Skeletal muscle cell (primary cell): Measurements from ENCODE around the gene CLMN.
A peak's percentile ranks its signal among the peaks of the same experiment; 100 is the strongest.
"Not testable (repeated sequence)": the region's sequence is repeated elsewhere in the genome, so short reads cannot be mapped to it uniquely, and the experiment has no call there.

ENCODE experiments used
- DNase-seq: peaks from one replicate; pipeline ENCODE4 v3.0.0-alpha.2; 2010; ENCODE audit warnings: low read depth
- H3K4me3 ChIP-seq: 2 replicates; pipeline ENCODE4 v1.5.1; 2011; ENCODE audit warnings: low read depth, mild to moderate bottlenecking, control low read depth, low read length, moderate library complexity

The CLMN gene

DNA sequence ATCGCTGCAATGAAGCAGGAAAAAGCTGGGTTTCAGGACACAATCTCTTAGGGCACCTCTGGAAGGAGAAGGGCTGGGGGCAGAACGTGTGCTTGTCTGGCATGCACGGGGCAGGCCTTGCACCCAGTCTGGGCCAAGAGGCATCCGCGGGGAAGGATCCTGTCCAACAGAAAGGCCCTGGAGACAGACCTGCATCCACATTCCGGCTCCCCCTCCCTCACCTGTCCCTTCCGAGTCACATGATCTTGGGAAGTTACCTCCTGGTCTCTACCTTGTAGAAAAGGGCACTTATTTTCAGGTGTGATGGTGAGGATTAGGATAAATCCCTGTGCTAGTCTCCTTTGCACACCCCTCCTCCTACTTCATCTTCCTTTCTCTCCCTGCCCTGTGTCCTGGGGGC, 25.4 kb downstream of the CLMN start:
- no peak overlapping the region for H3K4me3 ChIP-seq
- DNase-seq, result no peak

DNA sequence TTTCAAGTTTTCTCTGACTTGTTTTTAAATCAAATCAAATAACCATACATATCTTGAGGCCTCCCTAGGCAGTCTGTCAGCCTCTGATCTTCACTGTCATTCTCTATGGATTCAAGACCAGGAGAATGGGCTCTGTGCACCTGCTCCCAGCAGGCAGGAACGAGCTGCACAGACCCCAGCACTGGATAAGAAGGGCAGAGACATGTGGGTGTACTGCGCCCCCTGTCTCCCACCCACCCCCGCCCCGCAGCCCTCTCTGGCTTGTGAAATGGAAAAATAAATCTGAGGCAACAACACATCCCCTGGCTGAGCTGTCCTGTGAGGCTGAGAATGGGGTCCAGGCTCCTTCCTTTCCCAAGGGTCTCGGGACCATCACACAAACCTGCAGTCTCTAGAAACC, 26.3 kb downstream of the CLMN start:
- no peak overlapping the region for H3K4me3 ChIP-seq
- DNase-seq, result no peak

DNA sequence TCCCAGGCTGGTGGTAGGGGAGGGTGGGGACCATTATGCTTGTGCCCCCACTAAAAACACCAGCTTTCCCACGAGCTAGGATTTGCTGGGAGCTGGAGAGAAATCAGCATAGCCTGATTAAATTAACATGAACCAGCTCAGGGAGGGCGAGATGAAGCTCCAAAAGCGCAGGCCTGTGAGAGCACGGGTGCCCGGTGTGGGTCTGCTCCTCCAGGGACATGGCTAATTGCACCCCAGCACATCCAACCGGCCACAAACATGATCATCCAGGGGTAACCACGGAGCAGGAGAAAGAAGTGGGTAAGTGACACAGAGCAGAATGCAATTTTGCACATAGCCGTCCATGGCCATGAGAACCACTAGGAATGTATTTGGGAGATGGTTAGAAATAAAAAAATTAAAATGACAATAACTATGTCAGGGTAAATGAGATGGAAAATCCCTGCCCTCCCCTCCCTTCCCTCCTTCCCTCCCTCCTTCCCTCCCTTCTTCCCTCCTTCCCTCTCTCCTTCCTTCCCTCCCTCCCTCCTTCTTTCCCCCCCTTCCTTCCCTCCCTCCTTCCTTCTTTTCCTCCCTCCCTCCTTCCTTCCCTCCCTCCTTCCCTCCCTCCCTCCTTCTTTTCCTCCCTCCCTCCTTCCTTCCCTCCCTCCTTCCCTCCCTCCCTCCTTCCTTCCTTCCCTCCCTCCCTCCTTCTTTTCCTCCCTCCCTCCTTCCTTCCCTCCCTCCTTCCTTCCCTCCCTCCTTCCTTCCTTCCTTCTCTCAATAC, 26.9 kb downstream of the CLMN start:
- no peak for DNase-seq
- no peak overlapping the region for H3K4me3 ChIP-seq

DNA sequence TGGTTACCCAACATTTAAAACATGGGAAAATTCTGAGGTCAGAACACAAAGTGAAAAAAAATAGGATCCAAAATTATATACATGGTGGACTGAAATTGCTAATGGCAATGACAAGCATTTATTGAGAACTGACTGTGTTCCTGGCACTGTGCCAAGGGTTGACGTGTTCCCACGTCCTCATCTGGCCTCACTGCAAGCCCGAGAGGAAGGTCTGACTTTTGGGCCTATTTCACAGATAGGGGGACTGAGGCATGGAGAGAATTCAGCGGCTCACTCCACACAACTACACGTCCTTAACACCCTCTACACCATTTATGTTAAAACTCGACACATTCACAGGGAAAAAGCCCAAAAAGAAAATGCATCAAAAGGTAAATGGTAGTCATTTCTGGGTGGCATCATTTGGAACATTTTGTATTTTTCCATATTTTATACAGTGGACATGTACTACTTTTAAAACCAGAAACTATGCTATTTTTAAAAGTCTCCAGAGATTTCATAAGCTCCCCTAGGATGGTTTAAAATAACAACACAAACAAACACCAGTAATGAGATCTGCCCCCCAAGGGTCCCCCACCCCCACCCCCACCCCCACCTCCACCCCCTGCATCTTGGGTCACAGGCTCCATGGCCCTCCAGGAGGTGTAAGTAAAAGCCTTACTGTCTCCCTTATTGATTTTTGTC, 27.7 kb downstream of the CLMN start:
- peak; percentile 52 for DNase-seq
- no peak overlapping the region for H3K4me3 ChIP-seq

DNA sequence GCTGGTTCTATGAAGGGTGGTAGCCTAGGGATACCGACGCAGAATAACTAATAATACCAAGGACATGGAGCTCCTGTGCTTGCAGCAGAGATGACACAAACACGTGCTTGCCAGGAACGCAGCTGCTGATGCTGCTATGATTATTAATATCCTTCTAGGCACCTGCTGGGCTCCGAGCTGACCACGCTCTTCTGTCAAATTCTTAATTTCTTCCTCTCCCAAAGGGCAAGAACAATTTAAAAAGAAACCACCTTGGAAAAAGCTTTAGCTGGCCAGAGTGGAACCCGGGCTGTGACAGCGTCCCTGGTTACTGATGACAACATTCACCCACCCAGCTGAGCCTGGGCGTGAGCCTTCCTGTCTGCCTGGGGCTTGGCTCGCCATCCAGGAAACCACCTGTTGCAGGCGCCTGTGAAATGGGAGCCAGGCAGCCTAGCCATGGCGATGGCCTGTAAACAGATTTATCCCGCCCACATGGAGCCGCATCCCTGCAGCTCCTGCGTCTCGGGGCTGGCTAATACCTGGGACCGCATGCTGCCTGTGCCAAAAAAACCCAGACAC, 28.8 kb downstream of the CLMN start:
- no peak overlapping the region for H3K4me3 ChIP-seq

DNA sequence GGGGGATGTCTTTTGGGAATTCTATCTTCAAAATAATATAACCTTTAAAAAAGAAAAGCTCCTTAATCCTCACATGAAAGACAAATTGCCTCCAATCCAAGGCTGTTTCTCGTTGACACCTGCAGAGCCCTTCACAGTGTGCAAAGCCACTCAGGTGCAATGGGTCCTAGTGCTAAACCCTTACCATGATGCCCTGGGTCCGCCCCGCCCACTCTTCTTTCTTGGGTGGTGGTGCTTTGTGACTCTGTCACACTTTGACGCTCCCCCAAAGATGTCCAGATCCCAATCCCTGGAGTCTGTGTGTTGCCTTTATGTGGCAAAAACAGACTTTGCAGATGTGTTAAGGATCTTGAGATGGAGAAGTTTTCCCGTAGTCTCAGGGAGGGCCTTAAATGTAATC, 29.7 kb downstream of the CLMN start:
- H3K4me3 ChIP-seq, result no peak overlapping the region
- no peak for DNase-seq

More for the DNA sequence above, 28.8 kb downstream of the CLMN start:
- DNase-seq, result no peak

DNA sequence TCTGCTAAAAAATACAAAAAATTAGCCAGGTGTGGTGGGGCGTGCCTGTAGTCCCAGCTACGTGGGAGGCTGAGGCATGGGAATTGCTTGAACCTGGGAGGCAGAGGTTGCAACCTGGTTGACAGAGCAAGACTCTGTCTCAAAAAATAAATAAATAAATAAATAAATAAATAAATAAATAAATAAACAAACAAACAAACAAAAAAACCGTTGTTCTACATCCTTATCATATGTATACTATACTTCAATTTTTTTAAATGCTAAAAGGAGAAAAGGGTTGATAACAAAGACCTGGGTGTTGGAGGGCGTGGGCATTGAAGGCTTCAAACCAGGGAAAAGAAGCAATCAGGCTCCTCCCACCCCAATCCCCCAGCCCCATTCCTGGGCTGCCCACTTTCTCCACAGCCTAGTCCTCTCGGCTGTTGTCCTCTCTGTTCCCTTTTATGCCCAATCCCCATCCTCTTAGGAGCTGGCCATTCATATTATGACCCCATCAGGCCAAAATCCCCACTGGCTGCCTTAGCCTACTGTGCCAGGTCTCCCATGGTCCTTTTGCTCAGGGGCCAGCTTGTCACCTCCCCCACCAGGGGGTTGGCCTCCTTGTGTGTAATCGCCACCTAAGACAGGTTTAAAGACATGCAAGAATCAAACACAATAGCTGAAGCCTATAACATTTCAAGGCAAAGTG, 30.2 kb downstream of the CLMN start:
- no peak overlapping the region for H3K4me3 ChIP-seq
- DNase-seq, result no peak

DNA sequence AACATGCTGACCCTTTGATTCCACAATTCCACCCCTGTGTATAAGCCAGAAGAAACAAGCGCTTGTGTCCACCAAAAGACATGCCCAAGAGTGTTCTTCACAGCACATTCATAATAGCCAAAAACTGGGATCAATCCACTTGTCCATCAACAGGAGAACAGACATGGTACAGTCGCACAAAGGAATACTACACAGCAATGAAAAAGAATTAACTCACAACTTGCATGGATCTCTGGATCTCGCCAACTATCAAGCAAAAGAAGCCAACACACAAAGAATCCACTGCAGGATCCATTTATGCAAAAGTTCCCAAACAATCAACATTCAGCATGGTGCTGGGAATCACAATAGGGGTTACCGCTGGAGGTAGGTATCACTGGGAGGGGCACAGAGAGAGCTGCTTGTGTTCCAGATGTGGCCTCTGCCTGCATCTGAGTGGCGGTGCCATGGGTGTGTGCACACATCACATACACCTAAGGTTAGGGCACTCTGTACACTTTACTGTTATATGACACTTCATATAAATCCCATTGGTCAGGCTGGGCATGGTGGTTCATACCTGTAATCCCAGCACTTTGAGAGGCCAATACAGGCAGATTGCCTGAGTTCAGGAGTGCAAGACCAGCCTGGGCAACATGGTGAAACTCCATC, 30.9 kb downstream of the CLMN start:
- no peak for DNase-seq
- no peak overlapping the region for H3K4me3 ChIP-seq

DNA sequence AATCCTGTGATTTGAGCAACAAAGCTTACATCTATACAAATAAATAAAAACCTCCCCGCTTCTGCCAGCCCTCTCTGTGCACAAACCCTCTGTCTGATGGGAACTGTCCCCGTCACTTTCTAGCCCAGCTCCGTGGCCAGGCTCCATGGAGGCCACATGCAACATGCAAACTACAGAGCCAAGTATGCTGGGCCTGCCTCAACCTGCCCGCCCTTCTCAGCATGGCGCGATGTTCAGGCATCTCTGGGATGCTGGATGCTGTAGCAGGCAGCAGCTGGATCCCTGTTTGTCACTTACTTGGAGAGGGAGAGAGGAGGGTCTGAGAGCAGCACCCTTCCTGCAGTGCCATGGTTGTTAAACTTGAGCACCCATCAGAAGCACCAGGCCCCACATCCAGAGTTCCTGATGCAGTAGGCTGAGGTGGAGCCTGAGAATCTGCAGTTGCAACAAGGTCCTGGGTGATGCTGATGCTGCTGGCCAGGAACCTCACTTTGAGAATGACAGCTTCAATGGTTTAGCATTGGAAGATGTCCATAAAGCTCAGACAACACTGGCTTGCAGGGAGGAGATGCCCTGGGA, 32.4 kb downstream of the CLMN start:
- no peak overlapping the region for H3K4me3 ChIP-seq
- no peak for DNase-seq

DNA sequence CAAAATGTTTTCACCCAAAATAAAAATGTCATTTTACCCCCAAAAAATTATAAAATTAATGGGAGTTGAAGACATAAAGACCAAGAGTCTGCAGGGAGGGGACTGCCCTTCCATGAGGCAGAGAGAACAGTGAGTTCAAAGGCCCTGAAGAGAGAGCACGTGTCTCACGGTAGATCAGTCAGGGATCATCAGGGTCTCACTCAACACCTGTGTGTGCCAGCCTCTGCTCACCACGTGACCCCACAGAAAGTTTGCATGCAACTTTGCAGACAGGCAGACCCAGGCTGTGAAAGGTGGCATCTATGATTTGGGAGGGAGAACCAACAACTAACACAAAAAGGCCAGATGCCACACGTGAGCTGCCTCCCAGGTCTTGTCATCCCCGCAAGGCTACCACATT, 33.1 kb downstream of the CLMN start:
- H3K4me3 ChIP-seq, result no peak overlapping the region

DNA sequence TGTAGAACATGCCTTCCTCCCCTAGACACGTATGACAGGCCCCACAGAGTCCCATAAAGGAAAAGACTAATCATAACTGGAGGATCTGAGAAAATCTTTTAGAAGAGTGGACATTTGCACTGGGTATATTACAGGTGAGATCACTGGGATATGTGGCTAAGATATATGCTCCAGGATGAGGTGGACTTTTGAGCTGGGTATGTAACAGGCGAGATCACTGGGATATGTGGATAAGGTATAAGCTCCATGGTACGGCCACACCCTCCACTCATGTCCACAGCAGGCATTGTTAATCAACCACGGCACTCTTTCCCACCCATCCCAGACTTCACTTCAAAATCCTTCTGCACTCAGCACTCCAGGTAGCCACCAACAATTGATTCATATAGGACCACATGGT, 34.1 kb downstream of the CLMN start:
- no peak for DNase-seq
- no peak overlapping the region for H3K4me3 ChIP-seq

More for the DNA sequence above, 33.1 kb downstream of the CLMN start:
- DNase-seq, result no peak

DNA sequence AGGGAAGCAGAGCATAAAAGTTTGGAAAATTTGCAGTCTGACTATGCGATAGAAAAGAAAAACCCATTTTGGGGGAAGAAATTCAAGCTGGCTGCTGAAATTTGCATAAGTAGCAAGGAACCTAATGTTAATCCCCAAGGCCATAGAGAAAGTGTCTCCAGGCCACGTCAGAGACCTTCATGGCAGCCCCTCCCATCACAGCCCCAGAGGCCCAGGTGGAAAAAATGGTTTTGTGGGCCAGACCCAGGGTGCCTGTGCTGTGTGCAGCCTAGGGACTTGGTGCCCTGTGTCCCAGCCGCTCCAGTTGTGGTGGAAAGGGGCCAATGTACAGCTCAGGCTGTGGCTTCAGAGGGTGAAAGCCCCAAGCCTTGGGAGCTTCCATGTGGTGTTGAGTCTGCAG, 35.9 kb downstream of the CLMN start:
- DNase-seq, H3K4me3 ChIP-seq: not testable (repeated sequence)

DNA sequence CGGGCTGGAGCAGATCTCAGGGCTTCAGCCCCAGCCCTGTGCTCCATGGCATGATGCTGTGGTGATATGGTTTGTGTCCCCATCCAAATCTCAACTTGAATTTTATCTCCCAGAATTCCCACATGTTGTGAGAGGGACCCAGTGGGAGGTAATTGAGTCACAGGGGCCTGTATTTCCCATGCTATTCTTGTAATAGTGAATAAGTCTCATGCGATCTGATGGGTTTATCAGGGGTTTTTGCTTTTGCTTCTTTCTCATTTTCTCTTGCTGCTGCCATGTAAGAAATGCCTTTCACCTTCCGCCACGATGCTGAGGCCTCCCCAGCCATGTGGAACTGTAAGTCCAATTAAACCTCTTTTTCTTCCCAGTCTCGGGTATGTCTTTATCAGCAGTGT, 36.7 kb downstream of the CLMN start:
- H3K4me3 ChIP-seq, DNase-seq: not testable (repeated sequence)

DNA sequence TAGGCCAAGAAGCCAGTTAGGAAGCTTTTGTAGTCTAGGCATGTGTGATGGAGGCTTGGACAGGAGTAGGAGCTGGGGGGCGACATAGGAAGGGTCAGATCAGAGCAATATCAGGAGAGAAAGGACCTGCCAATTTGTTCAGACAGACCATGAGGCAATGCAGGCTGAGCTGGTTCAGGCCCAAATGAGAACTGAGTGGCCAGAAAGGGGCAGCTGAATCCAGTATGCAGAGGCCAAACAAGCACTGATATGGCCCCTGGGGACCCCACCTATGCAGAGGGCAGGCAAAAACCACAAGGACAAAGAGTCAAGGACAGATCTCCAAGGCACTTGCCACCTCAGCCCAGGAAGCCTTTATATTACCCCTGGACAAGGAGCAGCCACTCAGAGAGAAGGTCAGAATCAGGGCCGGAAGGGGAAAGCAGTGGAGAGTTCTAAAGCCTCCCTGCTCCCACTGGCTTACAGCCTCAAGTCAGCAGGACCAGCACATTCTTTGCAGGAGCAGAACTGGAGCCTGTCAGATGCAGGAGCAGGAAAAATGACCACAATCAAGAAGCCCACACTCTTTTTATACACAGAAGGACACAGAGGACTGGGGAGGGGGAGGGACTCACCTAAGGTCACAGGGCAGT, 37.2 kb downstream of the CLMN start:
- no peak overlapping the region for H3K4me3 ChIP-seq
- no peak for DNase-seq

DNA sequence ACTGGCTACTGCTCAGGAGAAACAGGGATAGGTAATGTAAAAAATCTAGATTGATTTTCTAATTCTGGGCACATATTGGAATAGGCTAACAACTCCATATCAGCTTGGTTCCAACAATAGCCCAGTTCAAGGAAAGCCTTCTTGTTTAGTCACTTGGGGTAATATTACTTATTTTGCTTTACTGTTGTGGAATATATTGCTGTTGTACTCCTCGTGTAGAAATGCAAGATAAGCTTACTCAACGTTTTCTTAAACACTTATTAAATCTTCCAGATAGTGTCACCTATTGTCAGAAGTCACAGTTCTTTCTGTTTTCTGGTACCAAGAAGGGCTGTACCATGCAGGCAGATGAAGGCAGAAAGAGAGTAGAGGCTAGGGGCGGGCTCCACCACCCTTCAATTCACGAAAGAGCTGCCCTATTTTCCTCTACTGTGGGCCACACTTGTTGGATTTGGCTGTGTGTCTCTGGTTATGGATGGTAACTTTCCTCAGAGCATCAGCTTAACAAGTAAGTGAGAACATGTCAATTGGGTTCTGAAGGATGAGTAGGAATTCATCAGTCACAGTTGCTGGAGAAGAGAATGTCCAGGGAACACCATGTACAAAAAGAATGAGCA, 38.0 kb downstream of the CLMN start:
- DNase-seq, result no peak
- H3K4me3 ChIP-seq, result no peak overlapping the region

DNA sequence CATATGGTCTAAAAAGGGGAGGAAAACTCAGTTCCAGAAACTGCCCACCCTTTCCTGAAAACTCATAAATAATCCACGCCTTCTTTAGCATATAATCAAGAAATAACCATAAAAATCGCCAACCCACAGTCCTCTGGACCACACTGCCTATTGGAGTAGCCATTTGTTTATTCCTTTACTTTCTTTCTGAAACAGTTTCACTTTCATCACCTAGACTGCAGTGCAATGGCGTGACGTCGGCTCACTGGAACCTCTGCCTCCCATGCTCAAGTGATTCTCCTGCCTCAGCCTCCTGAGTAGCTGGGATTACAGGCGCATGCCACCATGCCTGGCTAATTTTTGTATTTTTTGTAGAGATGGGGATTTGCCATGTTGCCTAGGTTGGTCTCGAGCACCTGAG, 44.2 kb downstream of the CLMN start:
- DNase-seq, result no peak
- no peak overlapping the region for H3K4me3 ChIP-seq

DNA sequence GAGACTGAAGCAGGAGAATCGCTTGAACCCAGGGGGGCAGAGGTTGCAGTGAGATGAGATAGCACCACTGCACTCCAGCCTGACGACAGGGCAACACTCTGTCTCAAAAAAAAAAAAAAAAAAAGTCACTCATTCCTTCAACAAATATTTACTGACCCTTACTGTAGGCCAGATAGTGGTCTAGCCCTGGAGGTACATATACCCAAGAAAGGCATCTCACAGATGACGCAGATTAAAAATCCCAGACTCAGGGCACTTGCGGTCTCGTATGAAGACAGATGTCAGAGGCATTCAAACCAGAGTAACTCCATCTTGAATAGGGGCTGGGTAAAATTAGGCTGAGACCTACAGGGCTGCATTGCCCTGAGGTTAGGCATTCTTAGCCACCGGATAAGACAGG, 44.8 kb downstream of the CLMN start:
- no peak for DNase-seq
- H3K4me3 ChIP-seq, result no peak overlapping the region

DNA sequence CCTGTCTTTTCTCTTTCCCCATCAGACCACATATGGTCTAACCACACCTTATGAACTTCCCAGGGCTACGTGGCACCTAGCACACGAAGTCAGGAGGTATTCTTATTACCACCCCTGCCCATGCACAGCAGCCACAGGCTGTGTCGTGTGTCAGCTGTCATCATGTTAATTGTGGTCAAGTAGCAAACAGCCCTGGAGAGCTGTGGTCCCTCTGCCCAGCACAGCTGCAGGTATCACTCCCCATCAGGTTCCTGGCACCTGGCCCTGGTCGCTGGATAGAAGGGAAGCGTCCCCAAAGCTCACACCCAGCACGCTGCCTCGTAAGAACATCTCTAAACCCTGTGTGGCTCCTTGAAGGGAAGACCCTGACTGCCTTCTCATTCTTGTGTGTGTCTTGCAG, 45.4 kb downstream of the CLMN start:
- H3K4me3 ChIP-seq, result no peak overlapping the region
- no peak for DNase-seq
